ENCODE measurements around the gene KRTAP3-1.
A peak's percentile ranks its signal among the peaks of the same experiment; 100 is the strongest.
"Not testable (repeated sequence)": the region's sequence is repeated elsewhere in the genome, so short reads cannot be mapped to it uniquely, and the experiment has no call there.

KRTAP3-1 gene

DNA sequence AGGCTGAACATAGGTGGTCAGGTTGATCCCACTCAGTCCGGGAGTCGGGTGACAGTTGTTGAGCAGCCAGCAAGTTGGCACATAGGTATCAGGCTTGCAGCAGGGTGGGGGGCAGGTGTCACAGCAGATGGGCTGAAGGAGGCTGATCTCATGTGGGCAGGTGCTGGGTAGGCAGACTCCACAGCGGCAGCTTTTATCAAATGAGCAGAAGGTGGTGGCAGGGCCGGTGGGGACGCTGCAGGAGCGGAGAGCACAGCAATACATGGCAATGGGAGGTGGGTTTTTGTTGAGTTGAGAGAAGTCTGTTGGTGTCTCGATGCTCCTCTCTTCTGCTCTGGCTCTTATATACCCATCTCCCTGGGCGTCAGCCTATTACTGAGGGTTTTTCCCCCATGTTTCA is at the start of gene KRTAP3-1:
TSS of gene KRTAP3-1 (minus strand) at position 318 of the 400 bp plus-strand sequence. CDS start at position 264, 54 bp downstream.
- peak; percentile 16 for DNase-seq (ENCODE audit: low read depth, low spot score)

DNA sequence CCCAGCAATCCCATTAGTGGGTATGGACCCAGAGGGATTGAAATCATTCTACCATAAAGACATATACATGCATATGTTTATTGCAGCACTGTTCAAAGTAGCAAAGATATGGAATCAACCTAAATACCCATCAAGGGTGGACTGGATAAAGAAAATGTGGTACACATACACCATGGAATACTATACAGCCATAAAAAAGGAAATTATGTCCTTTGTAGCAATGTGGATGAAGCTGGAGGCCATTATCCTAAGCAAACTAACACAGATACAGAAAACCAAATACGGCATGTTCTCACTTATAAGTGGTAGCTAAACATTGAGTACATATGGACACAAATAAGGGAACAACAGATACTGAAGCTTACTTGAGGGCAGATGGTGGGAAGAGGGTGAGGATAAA is 48.6 kb upstream of the KRTAP3-1 start:
- DNase-seq (ENCODE audit: low read depth, low spot score), result no peak

DNA sequence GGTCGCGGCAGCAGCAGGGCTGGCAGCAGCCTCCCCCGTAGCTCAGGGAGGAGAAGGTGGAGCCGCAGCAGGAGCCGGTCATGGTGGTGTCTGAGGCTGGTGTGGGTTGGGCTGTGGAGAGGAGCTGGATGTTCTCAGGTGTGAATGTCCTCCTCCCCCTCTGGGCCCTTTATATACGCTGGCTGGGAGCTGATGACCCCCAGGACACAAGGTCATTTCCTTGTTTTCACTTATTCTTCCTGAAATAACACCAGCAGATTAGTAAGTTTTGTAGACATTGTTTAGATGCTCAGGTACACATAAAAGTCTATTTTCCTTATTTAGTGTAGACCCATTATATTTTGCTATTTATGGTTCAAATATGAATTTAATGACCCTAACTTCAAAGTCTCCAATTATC is 46.2 kb upstream of the KRTAP3-1 start, which contains the start of gene KRTAP2-2:
TSS of gene KRTAP2-2 (minus strand) at position 101 of the 400 bp plus-strand sequence. CDS start at position 82, 19 bp downstream.
- not testable (repeated sequence) for DNase-seq (ENCODE audit: low read depth, low spot score)

DNA sequence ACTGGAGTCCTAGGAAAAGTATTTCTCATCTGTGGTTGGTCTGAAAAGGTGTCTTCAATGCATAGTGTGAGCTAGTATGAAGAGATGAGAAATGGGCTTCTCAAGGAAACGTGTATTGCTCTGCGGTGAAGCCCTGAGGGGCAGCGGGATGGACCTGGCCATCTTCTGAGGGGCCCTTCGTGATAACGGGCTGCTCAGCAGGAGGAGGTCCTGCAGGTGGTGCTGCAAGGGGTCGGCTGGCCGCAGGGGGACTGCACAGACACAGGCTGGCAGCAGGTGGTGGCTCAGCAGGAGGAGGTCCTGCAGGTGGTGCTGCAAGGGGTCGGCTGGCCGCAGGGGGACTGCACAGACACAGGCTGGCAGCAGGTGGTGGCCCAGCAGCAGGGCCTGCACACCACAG is 45.6 kb upstream of the KRTAP3-1 start:
- DNase-seq (ENCODE audit: low read depth, low spot score), result not testable (repeated sequence)

DNA sequence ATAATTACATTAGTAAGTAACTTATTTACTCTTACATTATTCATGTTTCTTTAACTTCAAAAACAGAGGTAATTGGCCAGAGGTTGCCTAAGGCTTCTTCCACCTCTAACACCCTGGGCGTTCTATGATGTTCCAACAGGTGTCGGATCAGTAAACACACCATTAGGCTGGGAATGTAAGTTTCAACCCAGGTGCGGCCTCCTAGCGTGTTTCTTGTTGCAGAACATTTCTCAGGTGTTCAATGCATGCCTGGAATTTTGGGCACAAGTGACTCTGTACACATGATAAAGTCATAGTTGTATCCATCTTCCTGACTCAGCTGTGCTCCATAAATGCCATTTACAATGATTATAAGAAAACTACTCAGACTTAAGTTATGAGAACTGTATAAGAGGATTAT is 45.1 kb upstream of the KRTAP3-1 start:
- DNase-seq (ENCODE audit: low read depth, low spot score), result no peak

DNA sequence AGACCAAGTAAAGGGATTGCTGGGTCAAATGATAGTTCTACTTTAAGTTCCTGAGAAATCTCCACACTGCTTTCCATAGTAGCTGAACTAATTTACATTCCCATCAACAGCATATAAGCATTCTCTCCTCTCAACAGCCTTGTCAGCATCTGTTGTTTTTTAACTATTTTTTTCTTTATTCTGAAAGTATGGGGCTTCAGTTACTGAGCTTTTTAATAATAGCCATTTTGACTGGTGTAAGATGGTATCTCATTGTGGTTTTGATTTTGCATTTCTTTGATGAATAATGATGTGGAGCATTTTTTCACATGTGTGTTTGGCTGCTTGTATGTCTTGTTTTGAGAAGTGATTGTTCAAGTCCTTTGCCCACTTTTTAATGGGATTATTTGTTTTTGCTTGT is 43.6 kb upstream of the KRTAP3-1 start:
- no peak for DNase-seq (ENCODE audit: low read depth, low spot score)

DNA sequence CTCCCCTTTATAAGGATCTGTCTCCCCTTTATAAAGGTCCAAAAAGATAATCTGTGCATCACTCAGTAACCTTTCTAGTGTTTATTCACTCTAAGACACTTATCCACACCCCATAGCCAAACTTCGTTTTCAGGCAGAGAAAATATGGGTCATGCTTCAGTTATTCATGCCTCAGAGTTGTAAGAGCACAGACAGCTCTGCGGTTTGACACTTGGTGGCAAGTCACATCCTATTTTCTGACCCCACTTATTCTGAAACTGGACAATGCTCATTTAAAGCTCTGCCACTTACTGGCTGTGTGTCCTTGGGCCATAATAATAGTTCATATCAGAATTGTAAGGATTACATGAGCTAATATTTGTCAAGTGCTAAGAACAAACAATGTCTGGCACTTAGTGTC is 40.2 kb upstream of the KRTAP3-1 start:
- no peak for DNase-seq (ENCODE audit: low read depth, low spot score)

DNA sequence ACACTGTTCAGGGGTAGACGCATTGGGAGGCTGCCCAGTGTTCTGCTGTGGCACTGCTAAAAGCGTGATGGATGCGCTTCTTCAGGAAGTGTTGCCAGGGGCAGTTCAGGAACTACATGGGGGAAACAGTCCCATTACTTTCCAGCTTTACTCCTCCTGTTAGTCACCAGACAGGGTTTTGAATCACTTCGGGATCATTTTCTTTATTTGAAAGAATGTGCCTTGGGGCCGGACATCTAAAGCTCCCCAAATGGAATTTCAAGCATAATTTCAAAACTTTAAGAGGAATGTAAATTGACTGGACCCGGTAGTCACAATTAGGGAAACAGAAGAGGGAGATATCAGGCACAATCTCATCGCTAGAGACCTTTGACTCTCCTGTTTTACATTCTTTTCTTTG is 39.5 kb upstream of the KRTAP3-1 start:
- DNase-seq (ENCODE audit: low read depth, low spot score), result peak; percentile 71

DNA sequence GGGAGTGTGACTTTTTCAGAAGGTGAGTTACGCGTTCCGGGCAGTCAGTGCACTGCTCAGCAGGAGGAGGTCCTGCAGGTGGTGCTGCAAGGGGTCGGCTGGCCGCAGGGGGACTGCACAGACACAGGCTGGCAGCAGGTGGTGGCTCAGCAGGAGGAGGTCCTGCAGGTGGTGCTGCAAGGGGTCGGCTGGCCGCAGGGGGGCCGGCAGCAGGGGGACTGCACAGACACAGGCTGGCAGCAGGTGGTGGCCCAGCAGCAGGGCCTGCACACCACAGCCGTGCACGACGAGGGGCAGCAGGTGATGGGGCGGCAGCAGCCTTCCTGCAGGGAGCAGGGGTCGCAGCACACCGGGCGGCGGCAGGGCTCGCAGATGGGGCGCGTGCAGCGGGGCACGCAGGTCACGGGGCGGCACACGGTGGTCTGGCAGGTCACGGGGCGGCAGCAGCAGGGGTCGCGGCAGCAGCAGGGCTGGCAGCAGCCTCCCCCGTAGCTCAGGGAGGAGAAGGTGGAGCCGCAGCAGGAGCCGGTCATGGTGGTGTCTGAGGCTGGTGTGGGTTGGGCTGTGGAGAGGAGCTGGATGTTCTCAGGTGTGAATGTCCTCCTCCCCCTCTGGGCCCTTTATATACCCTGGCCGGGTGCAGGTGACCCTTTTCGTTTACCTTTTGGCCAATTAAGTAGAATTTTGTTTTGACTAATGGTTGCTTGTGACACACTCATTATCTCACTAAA is 38.0 kb upstream of the KRTAP3-1 start, which contains the start of gene KRTAP2-1:
TSS of gene KRTAP2-1 (minus strand) at position 582 of the 731 bp plus-strand sequence. CDS start at position 533, 49 bp downstream.
- DNase-seq (ENCODE audit: low read depth, low spot score), result not testable (repeated sequence)

DNA sequence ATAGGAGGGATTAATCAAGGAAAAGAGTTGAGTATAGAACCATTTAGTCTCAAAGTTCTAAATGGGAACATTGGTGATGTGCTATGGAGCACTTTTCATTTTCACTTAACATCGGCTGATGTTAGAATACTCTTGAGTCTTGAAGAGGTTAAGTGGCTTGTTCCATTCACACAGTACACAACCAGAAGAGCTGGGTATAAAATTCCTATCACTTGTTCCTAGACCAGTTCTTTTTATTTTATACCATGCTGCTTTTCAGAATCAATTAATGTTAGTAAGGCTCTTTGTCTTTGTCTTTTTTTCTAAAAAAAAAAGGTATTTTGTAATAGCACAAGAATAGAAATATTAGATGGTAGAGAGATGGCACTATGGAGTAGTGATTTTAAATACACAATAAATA is 34.0 kb upstream of the KRTAP3-1 start:
- DNase-seq (ENCODE audit: low read depth, low spot score), result no peak

DNA sequence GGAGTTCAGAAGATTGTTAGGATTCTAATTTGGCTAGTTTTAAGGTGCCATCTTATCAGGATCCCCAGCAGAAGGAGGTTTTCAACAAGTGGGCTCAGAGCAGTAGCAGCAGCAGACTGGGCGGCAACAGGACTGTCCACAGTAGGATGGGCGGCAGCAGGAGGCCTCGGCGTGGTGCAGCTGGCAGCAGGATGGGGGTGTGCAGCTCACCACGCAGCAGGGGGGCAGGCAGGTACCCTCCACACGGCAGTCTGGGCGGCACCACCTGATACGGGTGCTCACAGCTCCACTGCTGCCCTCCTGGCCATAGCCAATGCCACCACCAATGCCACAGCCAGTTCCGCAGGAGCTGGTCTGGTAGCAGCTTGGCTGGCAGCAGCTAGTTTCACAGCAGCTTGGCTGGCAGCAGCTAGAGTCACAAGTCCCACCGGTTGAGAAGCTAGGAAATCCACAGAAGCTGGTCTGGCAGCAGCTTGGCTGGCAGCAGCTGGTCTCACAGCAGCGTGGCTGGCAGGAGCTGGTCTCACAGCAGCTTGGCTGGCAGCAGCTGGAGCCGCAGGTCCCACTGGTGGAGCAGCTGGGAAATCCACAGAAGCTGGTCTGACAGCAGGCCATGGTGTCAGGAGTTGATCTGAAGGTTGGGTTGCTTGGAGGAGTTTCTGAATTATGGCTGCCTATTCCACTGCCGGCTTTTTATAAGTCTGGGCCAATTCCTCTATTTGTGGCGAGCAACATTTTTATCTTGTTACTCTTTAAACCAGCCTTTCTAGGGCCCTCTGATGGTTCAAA is 32.0 kb upstream of the KRTAP3-1 start, which contains the start of gene KRTAP1-1:
TSS of gene KRTAP1-1 (minus strand) at position 668 of the 789 bp plus-strand sequence. CDS start at position 615, 53 bp downstream.
- not testable (repeated sequence) for DNase-seq (ENCODE audit: low read depth, low spot score)

DNA sequence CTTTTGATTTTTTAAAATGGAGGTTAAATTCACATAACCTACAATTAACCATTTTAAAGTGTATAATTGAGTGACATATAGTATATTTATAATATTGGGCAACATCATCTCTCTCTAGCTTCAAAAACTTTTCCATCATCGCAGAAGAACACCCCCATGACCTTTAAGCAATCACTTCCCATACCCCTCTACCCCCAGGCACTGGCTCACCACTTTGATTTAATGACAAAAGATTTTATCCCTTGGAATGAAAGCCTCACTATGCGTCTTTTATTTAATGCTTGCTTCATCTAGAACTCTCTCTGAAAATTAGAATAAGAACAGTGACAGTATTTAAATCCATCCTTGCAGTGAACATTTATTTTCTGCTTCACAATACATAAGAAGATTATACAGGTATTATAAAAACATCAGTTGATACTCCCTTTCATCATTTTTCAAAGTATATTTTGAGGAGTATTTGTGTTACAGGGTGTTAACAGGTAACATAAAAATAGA is 29.0 kb upstream of the KRTAP3-1 start:
- no peak for DNase-seq (ENCODE audit: low read depth, low spot score)

DNA sequence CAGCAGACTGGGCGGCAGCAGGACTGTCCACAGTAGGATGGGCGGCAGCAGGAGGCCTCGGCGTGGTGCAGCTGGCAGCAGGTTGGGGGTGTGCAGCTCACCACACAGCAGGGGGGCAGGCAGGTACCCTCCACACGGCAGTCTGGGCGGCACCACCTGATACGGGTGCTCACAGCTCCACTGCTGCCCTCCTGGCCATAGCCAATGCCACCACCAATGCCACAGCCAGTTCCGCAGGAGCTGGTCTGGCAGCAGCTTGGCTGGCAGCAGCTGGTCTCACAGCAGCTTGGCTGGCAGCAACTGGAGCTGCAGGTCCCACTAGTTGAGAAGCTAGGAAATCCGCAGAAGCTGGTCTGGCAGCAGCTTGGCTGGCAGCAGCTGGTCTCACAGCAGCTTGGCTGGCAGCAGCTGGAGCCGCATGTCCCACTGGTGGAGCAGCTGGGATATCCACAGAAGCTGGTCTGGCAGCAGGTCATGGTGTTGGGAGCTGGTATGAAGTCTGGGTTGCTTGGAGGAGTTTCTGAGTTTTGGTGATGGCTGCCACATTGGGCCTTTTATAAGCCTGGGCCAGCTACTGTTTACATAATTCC is 25.5 kb upstream of the KRTAP3-1 start, which contains the start of gene KRTAP1-3:
TSS of gene KRTAP1-3 (minus strand) at position 529 of the 590 bp plus-strand sequence. CDS start at position 476, 53 bp downstream.
- DNase-seq (ENCODE audit: low read depth, low spot score), result not testable (repeated sequence)

DNA sequence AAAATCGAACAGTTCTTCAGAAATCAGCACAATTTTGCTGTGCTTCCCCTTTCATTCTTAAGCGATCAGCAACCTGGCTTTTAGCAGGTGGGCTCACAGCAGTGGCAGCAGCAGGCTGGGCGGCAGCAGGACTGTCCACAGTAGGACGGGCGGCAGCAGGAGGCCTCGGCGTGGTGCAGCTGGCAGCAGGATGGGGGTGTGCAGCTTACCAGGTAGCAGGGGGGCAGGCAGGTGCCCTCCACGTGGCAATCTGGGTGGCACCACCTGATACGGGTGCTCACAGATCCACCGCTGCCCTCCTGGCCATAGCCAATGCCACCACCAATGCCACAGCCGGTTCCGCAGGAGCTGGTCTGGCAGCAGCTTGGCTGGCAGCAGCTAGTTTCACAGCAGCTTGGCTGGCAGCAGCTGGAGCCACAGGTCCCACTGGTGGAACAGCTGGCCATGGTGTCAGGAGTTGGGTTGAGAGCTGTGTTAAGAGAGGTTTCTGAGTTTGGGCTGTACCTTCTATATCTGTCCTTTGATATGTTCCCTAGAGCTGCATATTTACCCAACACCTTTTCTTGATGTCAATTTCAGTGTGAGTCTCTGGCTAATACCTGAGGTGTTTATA is 20.8 kb upstream of the KRTAP3-1 start, which contains the start of gene KRTAP1-4:
TSS of gene KRTAP1-4 (minus strand) at position 563 of the 613 bp plus-strand sequence. CDS start at position 446, 117 bp downstream.
- DNase-seq (ENCODE audit: low read depth, low spot score), result no peak

DNA sequence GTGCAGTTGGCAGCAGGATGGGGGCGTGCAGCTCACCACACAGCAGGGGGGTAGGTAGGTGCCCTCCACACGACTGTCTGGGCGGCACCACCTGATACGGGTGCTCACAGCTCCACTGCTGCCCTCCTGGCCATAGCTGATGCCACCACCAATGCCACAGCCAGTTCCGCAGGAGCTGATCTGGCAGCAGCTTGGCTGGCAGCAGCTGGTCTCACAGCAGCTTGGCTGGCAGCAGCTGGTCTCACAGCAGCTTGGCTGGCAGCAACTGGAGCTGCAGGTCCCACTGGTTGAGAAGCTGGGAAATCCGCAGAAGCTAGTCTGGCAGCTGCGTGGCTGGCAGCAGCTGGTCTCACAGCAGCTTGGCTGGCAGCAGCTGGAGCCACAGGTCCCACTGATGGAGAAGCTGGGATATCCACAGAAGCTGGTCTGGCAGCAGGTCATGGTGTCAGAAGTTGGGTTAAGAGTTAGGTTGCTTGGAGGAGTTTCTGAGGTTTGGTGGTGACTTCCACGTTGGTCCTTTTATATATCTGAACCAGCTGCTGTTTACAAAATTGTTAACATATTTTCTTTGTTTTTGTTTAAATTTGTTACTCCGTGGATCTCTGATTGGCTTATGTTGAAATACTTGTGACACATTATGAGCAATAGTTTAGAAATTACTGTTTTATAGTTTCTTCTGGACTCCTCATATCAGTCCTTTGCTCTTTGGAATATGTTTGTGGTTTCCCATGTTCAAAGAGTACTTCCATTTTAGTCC is 18.0 kb upstream of the KRTAP3-1 start, which contains the start of gene KRTAP1-5:
TSS of gene KRTAP1-5 (minus strand) at position 494 of the 757 bp plus-strand sequence. CDS start at position 441, 53 bp downstream.
- DNase-seq (ENCODE audit: low read depth, low spot score), result no peak

DNA sequence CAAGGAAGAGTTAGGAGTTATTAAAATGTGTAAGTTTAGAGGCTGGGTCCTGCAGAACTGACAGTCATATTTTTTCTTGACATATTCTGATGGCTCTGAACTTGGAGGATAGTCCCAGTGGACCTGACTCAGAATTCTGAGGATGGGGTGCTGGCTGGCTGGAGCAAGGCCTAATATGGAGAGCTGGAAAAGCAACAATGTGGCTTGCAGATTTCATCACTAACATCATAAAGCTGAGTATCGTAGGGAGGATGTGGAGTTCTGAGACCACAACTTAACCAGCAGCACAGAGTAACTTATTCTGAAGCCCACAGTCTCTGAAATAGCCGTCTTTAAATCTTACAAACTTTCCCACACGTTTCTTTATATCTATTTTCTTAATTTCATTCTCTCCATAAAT is 15.8 kb upstream of the KRTAP3-1 start:
- no peak for DNase-seq (ENCODE audit: low read depth, low spot score)

DNA sequence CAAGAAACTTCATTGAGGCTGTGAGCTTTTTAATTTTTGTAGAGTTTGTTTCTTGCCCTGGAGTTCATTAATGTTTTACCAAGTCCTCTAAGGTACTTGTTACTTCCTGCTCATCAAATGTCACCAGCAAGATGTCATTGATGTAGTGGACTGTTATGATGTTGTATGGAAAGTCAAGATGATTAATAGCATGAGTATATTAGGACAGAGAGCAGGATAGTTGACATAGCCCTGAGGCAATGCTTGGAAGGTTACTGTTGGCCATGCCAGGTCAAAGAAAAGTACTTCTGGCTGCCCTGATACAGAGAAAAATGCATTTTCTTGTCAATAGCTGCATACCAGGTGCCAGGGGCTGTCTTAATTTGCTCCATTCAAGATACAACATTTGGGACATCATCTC is 11.4 kb upstream of the KRTAP3-1 start:
- DNase-seq (ENCODE audit: low read depth, low spot score), result no peak

DNA sequence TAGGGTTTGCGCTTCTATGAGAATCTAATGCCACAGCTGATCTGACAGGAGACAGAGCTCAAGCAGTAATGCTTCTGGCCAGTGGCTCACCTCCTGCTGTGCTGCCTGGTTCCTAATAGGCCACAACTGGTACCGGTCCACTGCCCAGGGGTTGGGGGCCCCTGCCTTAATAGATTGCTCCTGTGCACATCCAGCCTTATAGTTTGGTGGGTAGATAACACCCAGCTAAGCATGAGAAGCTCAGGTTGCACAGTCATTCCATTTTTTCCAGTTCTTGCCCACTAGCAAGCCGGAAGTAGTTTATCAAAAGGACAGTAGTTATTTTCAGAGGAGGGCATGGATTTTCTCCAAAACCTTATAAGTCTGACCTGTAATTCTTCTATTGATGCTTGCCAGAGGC is 10.5 kb upstream of the KRTAP3-1 start:
- DNase-seq (ENCODE audit: low read depth, low spot score), result no peak

DNA sequence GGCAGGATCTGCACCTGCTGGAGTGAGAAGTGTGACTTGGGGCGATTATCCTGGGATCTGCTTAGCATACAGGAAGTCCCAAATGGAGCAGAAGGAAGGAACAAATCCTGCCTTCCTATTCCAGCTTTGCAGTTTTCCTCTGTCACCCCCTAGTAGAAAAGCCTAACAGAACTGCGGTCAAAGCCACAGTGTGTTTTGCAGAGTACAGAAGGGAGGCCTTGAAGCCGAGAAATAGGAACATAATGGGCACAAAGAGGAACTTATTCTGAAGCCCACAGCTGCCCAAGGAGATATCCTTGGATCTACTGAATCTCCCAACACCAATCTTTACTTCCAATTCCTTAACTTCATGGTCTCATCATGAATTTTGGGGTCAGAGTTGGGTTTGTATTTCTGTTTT is 9.6 kb upstream of the KRTAP3-1 start:
- DNase-seq (ENCODE audit: low read depth, low spot score), result no peak

DNA sequence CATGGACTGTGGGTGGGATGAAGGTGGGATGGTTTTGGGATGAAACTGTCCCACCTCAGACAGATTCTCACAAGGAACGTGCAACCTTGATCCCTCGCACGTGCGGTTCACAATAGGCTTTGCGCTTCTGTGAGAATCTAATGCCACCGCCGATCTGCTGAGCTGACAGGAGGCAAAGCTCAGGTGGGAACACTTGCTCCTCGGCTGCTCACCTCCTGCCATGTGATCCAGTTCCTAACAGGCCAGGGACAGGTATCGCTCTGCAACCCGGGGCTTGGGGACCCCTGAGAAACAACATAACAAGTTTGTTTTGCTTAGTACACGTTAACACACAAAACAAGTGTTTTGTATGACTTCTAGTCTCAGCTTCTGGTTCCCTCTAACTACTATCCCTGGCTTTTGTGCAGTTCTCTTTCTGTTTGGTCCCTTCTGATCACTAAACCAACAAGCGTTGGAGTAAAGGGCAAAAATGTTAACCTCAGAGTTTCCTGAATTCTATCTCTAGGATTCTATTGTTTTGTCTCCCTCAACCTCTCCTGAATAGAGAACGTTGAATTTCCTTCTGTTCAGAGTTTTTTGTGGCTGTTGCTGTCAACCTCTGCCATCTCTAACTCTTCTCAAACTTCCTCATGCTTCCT is 7.8 kb upstream of the KRTAP3-1 start:
- no peak for DNase-seq (ENCODE audit: low read depth, low spot score)

Measured in ELF-1 (cell line).